MCF 10A (cell line): ENCODE results near the gene SWI5. TPM values are rescaled to one million over a fixed set of nuclear protein-coding genes. Genes with fewer than 3 reads are reported as not detected.
A peak's percentile ranks its signal among the peaks of the same experiment; 100 is the strongest.

Source experiments
- BruUV-seq: library from RNA; stranded (reverse); fragments of 400-500 nt; replicated peaks from 2 replicates; lab custom pipeline; 2021; lab: Mats Ljungman, UMichigan
- CTCF ChIA-PET: fragments of 300-600 bp; sonication (Branson Sonifier 250); formaldehyde crosslinking; extraction: SDS; loops from one replicate; lab custom pipeline; 2021; ENCODE audit warnings: antibody characterized with exemption, inconsistent platforms; lab: Yijun Ruan, JAX
- POLR2A ChIA-PET: fragments of 300-600, 350-650 bp; sonication (Branson Sonifier 250); formaldehyde crosslinking; extraction: SDS; loops from one replicate; lab custom pipeline; 2020; ENCODE audit warnings: antibody characterized with exemption, inconsistent platforms; lab: Yijun Ruan, JAX
- DNase-seq: peaks from one replicate; pipeline ENCODE4 v3.0.0-alpha.2; 2018; ENCODE audit not compliant: unreplicated experiment
- H3K27ac Mint-ChIP-seq: one replicate; pipeline ENCODE4 v1.8.0; 2022; ENCODE audit warnings: mild to moderate bottlenecking, low read depth, mixed read lengths; ENCODE audit not compliant: unreplicated experiment
- H3K27me3 Mint-ChIP-seq: one replicate; pipeline ENCODE4 v1.8.0; 2022; ENCODE audit warnings: mixed read lengths; ENCODE audit not compliant: insufficient read depth, unreplicated experiment
- H3K36me3 Mint-ChIP-seq: one replicate; pipeline ENCODE4 v1.8.0; 2022; ENCODE audit warnings: mild to moderate bottlenecking, moderate library complexity, mixed read lengths; ENCODE audit not compliant: insufficient read depth, unreplicated experiment
- H3K4me1 Mint-ChIP-seq: one replicate; pipeline ENCODE4 v1.8.0; 2022; ENCODE audit warnings: mixed read lengths; ENCODE audit not compliant: insufficient read depth, unreplicated experiment
- H3K4me3 Mint-ChIP-seq: one replicate; pipeline ENCODE4 v1.8.0; 2022; ENCODE audit warnings: mild to moderate bottlenecking, moderate library complexity, mixed read lengths; ENCODE audit not compliant: unreplicated experiment
- H3K9me3 Mint-ChIP-seq: one replicate; pipeline ENCODE4 v1.8.0; 2022; ENCODE audit warnings: mixed read lengths; ENCODE audit not compliant: unreplicated experiment
- intact Hi-C: fragments of 100-400 bp; cut with micrococcal nuclease; formaldehyde crosslinking; loops from 2 replicates; pipeline ENCODE4 v1.14.1; 2022
- total RNA-seq: library from RNA; stranded (reverse); gene quantifications from 2 replicates; pipeline ENCODE4 v1.2.3, GENCODE V29; 2022
- TF ChIP-seq, protein P1 (sequence below): fragments of 200-600 bp; IDR thresholded peaks from one replicate; pipeline ENCODE4 v1.8.0; 2022; ENCODE audit warnings: antibody characterized with exemption, mild to moderate bottlenecking; ENCODE audit not compliant: unreplicated experiment

The SWI5 gene
- total RNA-seq, 1 experiment from 2014 or later, result 27.7 TPM

GRCh38 chr9:128317629-128318028 is 41.6 kb downstream of the SWI5 start:
- Mint-ChIP-seq H3K4me1 (no peaks in the 10 kb centered on the region), H3K4me3 (no peak overlapping the region), H3K27ac (no peak overlapping the region), H3K27me3 (no peaks in the 10 kb centered on the region), H3K9me3 (no peaks in the 10 kb centered on the region), H3K36me3 (peaks cover 70% of the 10 kb centered on the region)
- BruUV-seq, result no TSS peak
- no peak for DNase-seq
- ChIA-PET POLR2A (interaction anchor here (0.7 kb wide), 1 partner anchor 8 kb away, joined by 3 read pairs; no protein-coding TSS in a partner anchor), CTCF (interaction anchor here (0.5 to 0.6 kb wide), 2 partner anchors 292 to 612 kb away, joined by 3 to 4 read pairs; no protein-coding TSS in a partner anchor)
- intact Hi-C loops, result no loop called here
- TF ChIP-seq, protein P1, sequence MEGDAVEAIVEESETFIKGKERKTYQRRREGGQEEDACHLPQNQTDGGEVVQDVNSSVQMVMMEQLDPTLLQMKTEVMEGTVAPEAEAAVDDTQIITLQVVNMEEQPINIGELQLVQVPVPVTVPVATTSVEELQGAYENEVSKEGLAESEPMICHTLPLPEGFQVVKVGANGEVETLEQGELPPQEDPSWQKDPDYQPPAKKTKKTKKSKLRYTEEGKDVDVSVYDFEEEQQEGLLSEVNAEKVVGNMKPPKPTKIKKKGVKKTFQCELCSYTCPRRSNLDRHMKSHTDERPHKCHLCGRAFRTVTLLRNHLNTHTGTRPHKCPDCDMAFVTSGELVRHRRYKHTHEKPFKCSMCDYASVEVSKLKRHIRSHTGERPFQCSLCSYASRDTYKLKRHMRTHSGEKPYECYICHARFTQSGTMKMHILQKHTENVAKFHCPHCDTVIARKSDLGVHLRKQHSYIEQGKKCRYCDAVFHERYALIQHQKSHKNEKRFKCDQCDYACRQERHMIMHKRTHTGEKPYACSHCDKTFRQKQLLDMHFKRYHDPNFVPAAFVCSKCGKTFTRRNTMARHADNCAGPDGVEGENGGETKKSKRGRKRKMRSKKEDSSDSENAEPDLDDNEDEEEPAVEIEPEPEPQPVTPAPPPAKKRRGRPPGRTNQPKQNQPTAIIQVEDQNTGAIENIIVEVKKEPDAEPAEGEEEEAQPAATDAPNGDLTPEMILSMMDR, result no peak

DNA sequence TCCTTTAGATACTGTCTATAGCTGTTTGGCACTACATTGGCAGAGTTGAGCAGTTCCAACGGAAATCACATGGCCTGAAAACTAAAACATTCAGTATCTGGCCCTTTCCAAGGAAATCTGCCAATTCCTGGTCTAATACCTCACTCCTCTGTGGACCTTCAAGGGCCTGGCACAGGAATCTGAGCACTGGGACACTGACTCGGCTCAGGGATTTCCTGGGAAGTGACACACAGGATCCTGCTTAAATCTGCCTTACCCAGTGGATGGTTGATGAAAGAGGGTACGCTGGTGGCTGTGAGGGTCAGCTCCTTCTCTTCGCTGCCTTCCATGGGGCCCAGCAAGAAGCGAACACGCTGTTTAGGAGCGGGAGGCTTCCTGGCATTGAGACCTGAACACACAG is 45.3 kb downstream of the SWI5 start:
- ChIA-PET POLR2A (interaction anchor here (1.0 to 2.6 kb wide), 9 partner anchors 12 to 232 kb away, joined by 3 to 14 read pairs (median 6); partner anchors contain the start of genes SLC27A4 and URM1), CTCF (interaction anchor here (0.6 to 2.1 kb wide), 7 partner anchors 20 to 1319 kb away, joined by 3 to 9 read pairs (median 4); no protein-coding TSS in a partner anchor)
- no TSS peak for BruUV-seq
- no peak for DNase-seq
- H3K4me1 Mint-ChIP-seq, result peaks cover 7% of the 10 kb centered on the region
- H3K27me3 Mint-ChIP-seq, result no peaks in the 10 kb centered on the region
- H3K4me3 Mint-ChIP-seq, result peak overlapping the region; percentile 86
- peak overlapping the region; percentile 95 for H3K27ac Mint-ChIP-seq
- TF ChIP-seq, protein P1, result no peak
- peaks cover 49% of the 10 kb centered on the region for H3K36me3 Mint-ChIP-seq
- intact Hi-C loops, result no loop called here
- H3K9me3 Mint-ChIP-seq, result no peaks in the 10 kb centered on the region

DNA sequence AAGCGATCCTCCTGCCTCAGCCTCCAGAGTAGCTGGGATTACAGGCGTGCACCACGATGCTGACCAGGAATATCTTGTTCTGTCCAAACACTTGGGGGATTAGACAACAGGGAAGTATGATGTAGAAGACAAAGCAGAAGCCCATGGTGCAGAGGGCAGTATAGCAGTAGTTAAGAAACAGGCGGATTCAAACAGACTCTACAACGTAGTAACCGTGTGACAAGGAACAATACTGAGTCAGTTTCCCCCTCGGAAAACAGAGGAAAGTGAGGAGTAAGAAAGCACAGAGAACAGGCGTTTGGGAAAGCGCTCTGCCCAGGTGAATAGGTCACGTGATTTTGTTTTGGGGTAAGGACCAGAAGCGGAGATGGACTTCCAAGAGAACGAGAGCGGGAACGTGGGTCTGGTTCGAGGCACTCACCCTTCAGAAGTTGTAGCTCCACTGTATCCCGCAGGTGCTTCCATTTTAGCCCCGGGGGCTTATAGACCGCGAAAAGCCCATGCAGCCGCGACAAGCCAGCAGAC is 45.9 kb downstream of the SWI5 start:
- no peaks in the 10 kb centered on the region for H3K27me3 Mint-ChIP-seq
- no peak for DNase-seq
- peak overlapping the region; percentile 86 for H3K4me3 Mint-ChIP-seq
- peak overlapping the region; percentile 95 for H3K27ac Mint-ChIP-seq
- intact Hi-C loops, result loop anchor here (1.0 to 2.0 kb wide), 3 partner anchors 15 to 27 kb away; partner anchors contain the start of gene SLC27A4
- TSS peak; percentile 75 for BruUV-seq
- H3K9me3 Mint-ChIP-seq, result no peaks in the 10 kb centered on the region
- POLR2A ChIA-PET, result interaction anchor here (0.9 to 2.6 kb wide), 11 partner anchors 10 to 232 kb away, joined by 3 to 14 read pairs (median 5); partner anchors contain the start of genes SLC27A4 and URM1
- CTCF ChIA-PET, result interaction anchor here (0.6 to 2.1 kb wide), 7 partner anchors 15 to 1318 kb away, joined by 3 to 9 read pairs (median 4); no protein-coding TSS in a partner anchor
- peaks cover 7% of the 10 kb centered on the region for H3K4me1 Mint-ChIP-seq
- TF ChIP-seq, protein P1, result no peak
- H3K36me3 Mint-ChIP-seq, result peaks cover 49% of the 10 kb centered on the region
